SKM-1 treated with dmso at 0.1 percent for 144 hours (cell line): ENCODE results near the gene TSR3.

ENCODE experiments used
- DNase-seq: peaks from one replicate; lab custom pipeline; 2025; ENCODE audit not compliant: unreplicated experiment; lab: John Stamatoyannopoulos, UW

TSR3 gene

GRCh38 chr16:1355591-1355990, 3.9 kb upstream of the TSR3 start:
- DNase-seq: no peak

GRCh38 chr16:1354815-1355540, 3.3 kb upstream of the TSR3 start:
- DNase-seq: no peak

DNA sequence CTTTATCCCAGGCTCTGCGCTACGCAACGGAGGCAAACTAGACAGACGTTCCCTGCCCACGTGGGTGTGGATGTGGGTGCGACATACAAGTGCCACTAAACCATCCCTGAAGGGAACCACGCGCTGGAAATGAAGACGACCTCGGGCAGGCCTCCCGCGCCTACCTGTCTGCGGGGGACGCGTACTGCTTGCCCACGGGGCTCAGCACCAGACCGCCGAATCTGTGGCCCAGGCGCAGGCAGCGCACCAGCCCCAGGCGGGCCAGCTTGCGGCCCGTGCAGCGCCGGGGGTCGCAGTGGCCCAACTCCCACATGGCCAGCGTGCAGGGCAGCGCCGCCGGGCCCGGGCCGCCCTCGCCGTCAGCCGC, 480 bp downstream of the TSR3 start:
- DNase-seq: no peak

GRCh38 chr16:1350691-1351090, 987 bp downstream of the TSR3 start:
- DNase-seq: no peak

GRCh38 chr16:1349951-1350350, 1.7 kb downstream of the TSR3 start:
- no peak for DNase-seq

- no peak for DNase-seq
Observed at GRCh38 chr16:1349351-1349750, 2.3 kb downstream of the TSR3 start.

DNA sequence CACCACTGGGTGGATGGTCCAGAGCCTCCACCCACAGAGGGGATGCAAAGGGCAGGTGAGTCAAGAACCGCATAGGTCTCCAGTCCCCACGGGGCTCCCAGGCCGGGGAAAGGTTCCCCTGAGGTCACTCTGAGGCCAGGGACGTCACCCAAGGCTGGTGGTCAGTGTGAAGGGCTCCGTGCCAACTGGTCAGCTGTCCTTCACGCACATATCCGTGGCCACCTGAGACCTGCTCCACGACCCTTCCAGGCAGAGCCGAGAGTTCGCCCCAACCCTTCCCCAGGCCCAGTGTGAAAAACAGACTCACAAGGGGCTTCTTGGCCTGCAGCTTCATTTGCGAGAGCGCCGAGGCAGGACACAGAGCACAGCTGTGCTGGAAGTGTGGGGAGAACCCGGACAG, 2.8 kb downstream of the TSR3 start:
- no peak for DNase-seq

- DNase-seq: no peak
Observed at GRCh38 chr16:1348441-1348840, 3.2 kb downstream of the TSR3 start.

DNA sequence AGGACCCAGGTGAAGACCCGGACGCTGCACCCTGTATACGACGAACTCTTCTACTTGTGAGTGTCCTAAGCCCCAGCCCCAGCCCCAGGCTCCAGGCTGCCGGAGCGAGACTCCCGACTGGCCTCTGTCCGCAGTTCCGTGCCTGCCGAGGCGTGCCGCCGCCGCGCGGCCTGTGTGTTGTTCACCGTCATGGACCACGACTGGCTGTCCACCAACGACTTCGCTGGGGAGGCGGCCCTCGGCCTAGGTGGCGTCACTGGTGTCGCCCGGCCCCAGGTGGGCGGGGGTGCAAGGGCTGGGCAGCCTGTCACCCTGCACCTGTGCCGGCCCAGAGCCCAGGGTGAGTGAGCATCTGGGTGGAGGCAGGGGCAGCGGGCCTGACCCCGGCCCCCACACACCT, 3.7 kb downstream of the TSR3 start:
- no peak for DNase-seq

- no peak for DNase-seq
Observed at GRCh38 chr16:1347286-1347855, 4.3 kb downstream of the TSR3 start.

GRCh38 chr16:1346422-1347285, 5.0 kb downstream of the TSR3 start:
- no peak for DNase-seq

DNA sequence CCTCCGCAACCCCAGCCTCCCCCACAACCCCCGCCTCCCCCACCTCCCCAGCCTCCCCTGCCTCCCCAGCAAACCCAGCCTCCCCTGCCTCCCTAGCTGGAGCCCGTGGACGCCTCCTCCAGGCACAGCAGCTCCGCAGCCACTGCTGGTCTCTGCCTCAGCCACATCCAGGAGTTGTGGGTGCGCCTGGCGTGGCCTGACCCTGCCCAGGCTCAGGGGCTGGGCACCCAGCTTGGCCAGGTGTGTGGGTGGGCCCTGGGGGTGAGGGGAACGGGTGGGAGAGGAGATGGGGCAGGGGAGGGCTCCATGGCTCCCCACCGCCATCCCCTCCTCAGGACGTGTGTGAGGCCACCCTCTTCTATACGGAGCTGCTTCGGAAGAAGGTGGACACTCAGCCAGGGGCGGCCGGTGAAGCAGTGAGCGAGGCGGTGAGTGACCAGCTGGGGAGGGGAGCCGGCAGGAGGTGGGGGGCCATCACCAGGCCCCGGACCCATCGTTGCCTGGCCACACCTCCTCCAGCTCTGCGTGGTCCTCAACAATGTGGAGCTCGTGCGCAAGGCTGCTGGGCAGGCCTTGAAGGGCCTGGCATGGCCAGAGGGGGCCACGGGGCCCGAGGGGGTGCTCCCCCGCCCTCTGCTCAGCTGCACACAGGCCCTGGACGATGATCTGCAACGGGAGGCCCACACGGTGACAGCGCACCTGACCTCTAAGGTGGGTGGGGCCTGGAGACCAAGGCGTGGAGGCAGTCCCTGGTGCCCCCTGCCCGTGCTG, 5.8 kb downstream of the TSR3 start:
- DNase-seq: no peak

- no peak for DNase-seq
Observed at GRCh38 chr16:1345087-1345486, 6.6 kb downstream of the TSR3 start.

DNA sequence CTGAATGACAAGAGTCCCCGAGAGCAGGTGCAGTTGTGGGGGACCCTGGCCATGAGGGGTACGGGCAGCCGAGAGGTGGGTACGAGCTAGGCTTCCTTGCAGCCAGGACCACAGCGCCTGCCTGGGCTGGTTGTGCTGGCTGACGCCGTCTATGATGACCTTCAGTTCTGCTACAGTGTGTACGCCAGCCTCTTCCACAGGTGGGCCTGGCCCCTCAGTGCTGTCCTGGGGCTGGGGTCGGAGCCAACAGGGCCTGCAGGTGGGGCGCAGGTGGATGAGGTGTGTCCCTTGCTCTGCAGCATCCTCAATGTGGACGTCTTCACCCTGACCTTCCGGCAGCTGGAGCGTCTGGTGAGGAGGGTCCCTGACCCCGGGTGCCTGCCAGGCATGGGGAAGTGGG, 7.2 kb downstream of the TSR3 start:
- DNase-seq: no peak

GRCh38 chr16:1343428-1344242, 8.0 kb downstream of the TSR3 start:
- DNase-seq: no peak

DNA sequence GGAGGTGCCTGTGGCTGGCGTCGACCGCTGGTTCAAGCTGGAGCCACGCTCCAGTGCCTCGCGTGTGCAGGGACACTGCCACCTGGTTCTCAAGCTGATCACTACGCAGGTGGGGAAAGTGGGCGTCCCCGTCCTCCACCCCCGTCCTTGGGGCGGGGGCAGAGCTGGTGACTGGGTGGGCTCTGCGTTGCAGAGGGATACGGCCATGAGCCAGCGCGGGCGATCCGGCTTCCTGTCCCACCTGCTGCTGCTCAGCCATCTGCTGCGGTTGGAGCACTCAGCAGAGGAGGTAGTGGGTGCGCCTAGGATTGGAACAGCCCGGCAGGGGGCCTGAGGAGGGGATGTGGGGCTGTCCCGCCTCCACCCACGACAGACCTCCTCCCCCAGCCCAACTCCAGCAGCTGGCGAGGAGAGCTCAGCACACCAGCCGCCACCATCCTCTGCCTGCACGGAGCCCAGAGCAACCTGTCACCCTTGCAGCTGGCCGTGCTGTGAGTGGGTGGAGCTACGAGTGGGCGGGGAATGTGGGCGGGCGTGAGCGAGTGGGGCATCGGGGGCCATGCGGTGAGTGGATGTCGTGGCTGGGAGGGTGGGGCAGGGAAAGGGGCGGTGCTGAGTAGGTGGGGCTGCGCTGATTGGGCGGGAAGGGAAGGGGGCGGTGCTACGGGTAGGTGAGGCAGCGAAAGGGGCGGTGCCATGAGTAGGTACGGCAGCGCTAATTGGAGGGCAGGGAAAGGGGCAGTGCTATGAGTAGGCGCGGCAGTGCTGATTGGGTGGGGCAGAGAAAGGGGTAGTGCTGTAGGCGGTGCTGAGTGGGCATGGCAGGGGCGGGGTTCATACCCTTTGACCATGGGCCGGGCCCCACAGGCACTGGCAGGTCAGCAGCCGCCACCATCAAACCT, 8.9 kb downstream of the TSR3 start:
- peak; percentile 99 for DNase-seq

GRCh38 chr16:1341495-1342420, 9.9 kb downstream of the TSR3 start:
- DNase-seq: no peak

GRCh38 chr16:1340730-1341494, 10.8 kb downstream of the TSR3 start:
- no peak for DNase-seq
